GM13977 (cell line): ENCODE results near the gene HINFP.

Experiments used
- DNase-seq: peaks from one replicate; pipeline ENCODE4 v3.0.0; 2012; ENCODE audit warnings: low spot score
- in situ Hi-C: fragments of 300-500 bp; cut with MboI; formaldehyde crosslinking; loops from one replicate; pipeline ENCODE4 v1.12.0; 2022; ENCODE audit warnings: low sequenced_read_pairs, low pct_unique_long_range_greater_than_20kb, mixed read lengths, inconsistent platforms; ENCODE audit not compliant: unreplicated experiment
- TF ChIP-seq, protein P1 (sequence below): IDR thresholded peaks from 2 replicates; pipeline ENCODE4 v1.5.1; 2012; ENCODE audit warnings: mild to moderate bottlenecking, control low read depth; ENCODE audit not compliant: insufficient read depth; ENCODE audit errors: extremely low read depth, missing control alignments

HINFP gene

DNA sequence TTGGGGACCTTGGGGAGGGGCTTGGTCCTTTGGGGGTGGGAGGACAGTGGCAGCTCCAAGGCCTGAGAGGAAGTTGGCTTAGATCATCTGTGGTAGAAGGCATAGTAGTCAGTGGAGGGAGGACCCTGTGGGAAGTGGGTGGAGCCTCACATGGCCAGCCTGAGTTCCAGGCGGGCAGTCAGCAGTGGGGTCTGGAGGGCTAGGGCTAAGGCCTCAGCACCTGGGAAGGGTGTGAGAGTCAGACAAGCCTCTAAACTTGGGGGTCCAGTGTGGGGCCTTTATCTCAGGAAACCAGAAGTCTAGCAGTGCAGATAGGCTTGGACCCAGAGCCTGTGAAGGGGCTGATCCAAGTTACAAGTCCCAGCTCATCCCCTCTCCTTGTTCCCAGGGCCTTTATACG lies 51.1 kb downstream of the HINFP start:
- TF ChIP-seq, protein P1, sequence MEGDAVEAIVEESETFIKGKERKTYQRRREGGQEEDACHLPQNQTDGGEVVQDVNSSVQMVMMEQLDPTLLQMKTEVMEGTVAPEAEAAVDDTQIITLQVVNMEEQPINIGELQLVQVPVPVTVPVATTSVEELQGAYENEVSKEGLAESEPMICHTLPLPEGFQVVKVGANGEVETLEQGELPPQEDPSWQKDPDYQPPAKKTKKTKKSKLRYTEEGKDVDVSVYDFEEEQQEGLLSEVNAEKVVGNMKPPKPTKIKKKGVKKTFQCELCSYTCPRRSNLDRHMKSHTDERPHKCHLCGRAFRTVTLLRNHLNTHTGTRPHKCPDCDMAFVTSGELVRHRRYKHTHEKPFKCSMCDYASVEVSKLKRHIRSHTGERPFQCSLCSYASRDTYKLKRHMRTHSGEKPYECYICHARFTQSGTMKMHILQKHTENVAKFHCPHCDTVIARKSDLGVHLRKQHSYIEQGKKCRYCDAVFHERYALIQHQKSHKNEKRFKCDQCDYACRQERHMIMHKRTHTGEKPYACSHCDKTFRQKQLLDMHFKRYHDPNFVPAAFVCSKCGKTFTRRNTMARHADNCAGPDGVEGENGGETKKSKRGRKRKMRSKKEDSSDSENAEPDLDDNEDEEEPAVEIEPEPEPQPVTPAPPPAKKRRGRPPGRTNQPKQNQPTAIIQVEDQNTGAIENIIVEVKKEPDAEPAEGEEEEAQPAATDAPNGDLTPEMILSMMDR: no peak
- DNase-seq: no peak
- in situ Hi-C loops: no loop called here

DNA sequence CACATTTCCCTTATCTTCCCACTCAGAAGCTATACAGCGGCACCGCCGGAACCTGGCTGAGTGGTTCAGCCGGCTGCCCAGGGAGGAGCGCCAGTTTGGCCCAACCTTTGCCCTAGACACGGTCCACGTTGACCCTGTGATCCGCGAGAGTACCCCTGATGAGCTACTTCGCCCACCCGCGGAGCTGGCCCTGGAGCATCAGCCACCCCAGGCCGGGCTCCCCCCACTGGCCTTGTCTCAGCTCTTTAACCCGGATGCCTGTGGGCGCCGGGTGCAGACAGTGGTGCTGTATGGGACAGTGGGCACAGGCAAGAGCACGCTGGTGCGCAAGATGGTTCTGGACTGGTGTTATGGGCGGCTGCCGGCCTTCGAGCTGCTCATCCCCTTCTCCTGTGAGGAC lies 52.1 kb downstream of the HINFP start:
- TF ChIP-seq, protein P1: no peak
- in situ Hi-C loops: no loop called here
- DNase-seq: no peak

DNA sequence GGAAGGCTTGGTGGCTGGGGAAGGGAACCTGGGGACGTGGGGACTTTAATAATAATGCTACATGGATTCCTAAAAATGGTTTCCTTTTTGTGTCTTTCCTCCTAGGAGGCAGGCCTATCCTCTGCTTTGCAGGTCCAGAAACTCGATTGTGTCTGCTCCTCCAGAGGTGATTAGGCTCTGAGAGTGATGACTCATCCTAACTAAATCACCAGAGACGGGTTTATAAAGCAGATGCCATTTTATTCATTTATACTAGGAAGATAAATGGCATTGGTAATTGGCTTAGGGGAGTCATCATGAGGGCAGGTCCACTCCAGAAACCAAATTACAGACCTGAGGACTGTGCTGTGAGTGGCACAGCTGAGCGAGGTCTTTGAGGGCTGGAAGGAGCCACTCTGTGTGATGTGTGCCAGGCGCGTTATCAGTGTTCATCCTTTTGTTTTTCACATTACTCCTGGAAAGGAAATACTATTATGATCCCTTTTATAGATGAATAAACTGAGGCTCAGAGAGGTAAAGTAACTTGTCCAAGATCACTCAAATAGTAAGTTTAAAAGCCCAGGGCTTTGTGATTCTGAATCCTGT lies 54.2 kb downstream of the HINFP start:
- DNase-seq: no peak
- TF ChIP-seq, protein P1: no peak
- in situ Hi-C loops: no loop called here

DNA sequence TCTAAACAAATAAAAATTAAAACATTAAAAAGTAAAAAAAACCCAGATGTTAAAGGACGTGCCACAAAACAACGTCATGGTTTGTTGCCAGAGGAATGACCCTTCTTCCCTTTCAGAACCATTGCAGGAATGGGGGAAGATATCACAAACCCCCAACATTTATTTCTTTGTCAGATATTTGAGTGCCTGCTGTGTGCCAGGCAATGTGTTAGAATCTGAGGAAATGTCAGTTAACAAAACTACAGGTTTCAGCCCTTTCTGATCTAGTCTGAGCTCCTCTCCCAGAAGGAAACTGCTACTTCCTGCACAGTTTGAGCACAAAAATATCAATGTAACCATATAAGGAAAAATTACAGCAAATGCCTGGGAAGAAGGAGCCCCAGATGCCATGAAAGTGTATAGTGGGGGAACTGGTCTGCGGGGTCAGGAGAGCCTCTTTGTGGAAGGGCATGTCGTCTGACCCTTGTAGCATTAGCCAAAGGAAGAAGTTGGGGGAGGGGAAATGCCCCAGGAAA lies 56.8 kb downstream of the HINFP start:
- no peak for DNase-seq
- in situ Hi-C loops: no loop called here
- TF ChIP-seq, protein P1: no peak

DNA sequence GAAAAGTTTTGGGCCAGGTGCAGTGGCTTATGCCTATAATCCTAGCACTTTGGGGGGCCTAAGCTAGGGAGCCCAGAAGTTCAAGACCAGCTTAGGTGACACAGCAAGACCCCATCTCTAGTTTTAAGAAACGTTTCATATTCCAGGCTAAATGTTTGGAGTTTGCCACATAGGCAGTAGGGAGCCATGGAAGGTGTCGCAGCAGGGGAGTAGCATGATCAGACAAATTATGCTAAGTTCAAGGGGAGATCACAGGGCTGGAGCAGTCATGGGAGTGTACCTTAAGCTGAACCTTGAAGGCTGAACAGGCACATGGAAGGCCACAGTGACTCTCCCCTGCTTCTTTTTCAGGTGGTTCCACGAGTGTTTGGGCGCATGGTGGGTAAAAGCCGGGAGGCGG lies 58.0 kb downstream of the HINFP start:
- no peak for DNase-seq
- in situ Hi-C loops: no loop called here

DNA sequence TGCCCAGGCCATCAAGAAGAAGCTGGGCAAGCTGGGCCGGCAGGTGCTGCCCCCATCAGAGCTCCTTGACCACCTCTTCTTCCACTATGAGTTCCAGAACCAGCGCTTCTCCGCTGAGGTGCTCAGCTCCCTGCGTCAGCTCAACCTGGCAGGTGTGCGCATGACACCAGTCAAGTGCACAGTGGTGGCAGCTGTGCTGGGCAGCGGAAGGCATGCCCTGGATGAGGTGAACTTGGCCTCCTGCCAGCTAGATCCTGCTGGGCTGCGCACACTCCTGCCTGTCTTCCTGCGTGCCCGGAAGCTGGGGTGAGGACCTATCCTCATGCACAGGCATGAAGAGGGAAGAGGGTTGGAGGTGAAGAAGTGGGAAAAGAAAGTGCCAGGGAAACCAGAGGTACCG lies 58.6 kb downstream of the HINFP start:
- in situ Hi-C loops: no loop called here
- DNase-seq: no peak
- TF ChIP-seq, protein P1: no peak

More for the DNA sequence above, 58.0 kb downstream of the HINFP start:
- TF ChIP-seq, protein P1: no peak
